A673 (cell line): Measurements from ENCODE around the gene ZNF880. TPM values are rescaled to one million over a fixed set of nuclear protein-coding genes. Genes with fewer than 3 reads are reported as not detected.

Source experiments
- BruUV-seq: library from RNA; stranded (reverse); fragments of 400-500 nt; replicated peaks from 2 replicates; lab custom pipeline; 2021; lab: Mats Ljungman, UMichigan
- CTCF ChIA-PET: fragments of 300-600 bp; sonication (Branson Sonifier 250); formaldehyde crosslinking; loops from one replicate; lab custom pipeline; 2022; ENCODE audit warnings: antibody characterized with exemption; lab: Charles Lee
- POLR2A ChIA-PET: fragments of 300-600 bp; sonication (Branson Sonifier 250); formaldehyde crosslinking; loops from one replicate; lab custom pipeline; 2022; ENCODE audit warnings: antibody characterized with exemption; ENCODE audit not compliant: low non-redundant PET; lab: Charles Lee
- DNase-seq: peaks from one replicate; pipeline ENCODE4 v3.0.0-alpha.2; 2015; ENCODE audit warnings: low spot score
- H3K27ac ChIP-seq: fragments of 200-600 bp; sonication (generic); 2 replicates; pipeline ENCODE4 v1.5.1; 2016; ENCODE audit warnings: mixed run types, low read depth, mild to moderate bottlenecking, mixed read lengths, antibody characterized with exemption, low read length; ENCODE audit not compliant: poor library complexity, severe bottlenecking
- H3K27me3 ChIP-seq: fragments of 200-600 bp; sonication (generic); replicated peaks from 2 replicates; pipeline ENCODE4 v1.6.1; 2017; ENCODE audit warnings: mixed run types, low read depth, mild to moderate bottlenecking, mixed read lengths, antibody characterized with exemption, low read length; ENCODE audit not compliant: insufficient read depth, poor library complexity
- H3K36me3 ChIP-seq: fragments of 200-600 bp; sonication (generic); 2 replicates; pipeline ENCODE4 v1.6.1; 2016; ENCODE audit warnings: mixed run types, mild to moderate bottlenecking, mixed read lengths, antibody characterized with exemption, low read length; ENCODE audit not compliant: insufficient read depth, poor library complexity, severe bottlenecking
- H3K4me1 ChIP-seq: fragments of 200-600 bp; sonication (generic); 2 replicates; pipeline ENCODE4 v1.6.1; 2017; ENCODE audit warnings: mixed run types, mild to moderate bottlenecking, mixed read lengths, antibody characterized with exemption, low read length; ENCODE audit not compliant: insufficient read depth, poor library complexity, severe bottlenecking
- H3K4me3 ChIP-seq: fragments of 200-600 bp; sonication (generic); 2 replicates; pipeline ENCODE4 v1.5.1; 2016; ENCODE audit warnings: low read depth, mixed run types, mild to moderate bottlenecking, mixed read lengths, low read length; ENCODE audit not compliant: poor library complexity, severe bottlenecking
- H3K9me3 ChIP-seq: fragments of 200-600 bp; sonication (generic); 2 replicates; pipeline ENCODE4 v1.6.1; 2016; ENCODE audit warnings: mixed run types, low read depth, mild to moderate bottlenecking, mixed read lengths, antibody characterized with exemption, low read length; ENCODE audit not compliant: poor library complexity, severe bottlenecking
- CTCF ChIP-seq: fragments of 300-800, 200-600 bp; sonication (generic); conservative IDR thresholded peaks from 2 replicates; pipeline ENCODE4 v1.5.1; 2017; ENCODE audit warnings: low read depth, mild to moderate bottlenecking, antibody characterized with exemption, low read length, moderate library complexity, mixed read lengths
- EZH2 ChIP-seq: fragments of 200-600 bp; sonication (generic); IDR thresholded peaks from 2 replicates; pipeline ENCODE4 v1.6.1; 2017; ENCODE audit warnings: borderline replicate concordance, low read depth, mild to moderate bottlenecking, mixed read lengths, antibody characterized with exemption, low read length; ENCODE audit not compliant: poor library complexity, severe bottlenecking
- intact Hi-C: fragments of 100-400 bp; cut with micrococcal nuclease; formaldehyde crosslinking; loops from one replicate; pipeline ENCODE4 v1.10.0; 2022; ENCODE audit not compliant: unreplicated experiment
- total RNA-seq: library from RNA; stranded (reverse); gene quantifications from 2 replicates; pipeline ENCODE4 v1.2.3, GENCODE V29; 2021

ZNF880 gene
- total RNA-seq, 1 experiment from 2014 or later, result 3.7 TPM

- no peaks in the 10 kb centered on the region for H3K36me3 ChIP-seq
- TF ChIP-seq CTCF, result peak; percentile 42; the same call in 1 of the 2 replicates
- TF ChIP-seq EZH2, result no peak
- intact Hi-C loops, result no loop called here
- H3K27me3 ChIP-seq, result no peaks in the 10 kb centered on the region
- no peak overlapping the region for H3K4me3 ChIP-seq
- H3K27ac ChIP-seq, result no peak overlapping the region
- BruUV-seq, result no TSS peak
- no peaks in the 10 kb centered on the region for H3K4me1 ChIP-seq
- POLR2A ChIA-PET, result no interaction called here
- CTCF ChIA-PET, result no interaction called here
- no peaks in the 10 kb centered on the region for H3K9me3 ChIP-seq
- DNase-seq, result peak; percentile 40
These were observed 26.2 kb upstream of the ZNF880 start for GRCh38 chr19:52343548-52343947.

GRCh38 chr19:52345162-52345561, 24.6 kb upstream of the ZNF880 start:
- H3K4me3 ChIP-seq, result no peak overlapping the region
- no peak overlapping the region for H3K27ac ChIP-seq
- TF ChIP-seq CTCF (no peak), EZH2 (no peak)
- BruUV-seq, result no TSS peak
- no peak for DNase-seq
- no peaks in the 10 kb centered on the region for H3K9me3 ChIP-seq
- H3K27me3 ChIP-seq, result no peaks in the 10 kb centered on the region
- CTCF ChIA-PET, result no interaction called here
- H3K4me1 ChIP-seq, result no peaks in the 10 kb centered on the region
- H3K36me3 ChIP-seq, result no peaks in the 10 kb centered on the region
- POLR2A ChIA-PET, result no interaction called here
- intact Hi-C loops, result no loop called here

- no peak for DNase-seq
- Histone ChIP-seq H3K27ac (no peak overlapping the region), H3K36me3 (no peaks in the 10 kb centered on the region), H3K9me3 (no peaks in the 10 kb centered on the region), H3K4me1 (no peaks in the 10 kb centered on the region), H3K4me3 (no peak overlapping the region), H3K27me3 (no peaks in the 10 kb centered on the region)
- ChIA-PET CTCF (no interaction called here), POLR2A (no interaction called here)
- BruUV-seq, result no TSS peak
- intact Hi-C loops, result no loop called here
- TF ChIP-seq EZH2 (no peak), CTCF (no peak)
These were observed 18.2 kb upstream of the ZNF880 start for GRCh38 chr19:52351512-52351911.
